Nephron progenitor cell (in vitro differentiated cells): ENCODE data around the gene P2RX4.
"Not testable (repeated sequence)": the region's sequence is repeated elsewhere in the genome, so short reads cannot be mapped to it uniquely, and the experiment has no call there.

Source experiments
- DNase-seq: peaks from one replicate; pipeline ENCODE4 v3.0.0; 2021
- H3K27ac Mint-ChIP-seq: 2 replicates; pipeline ENCODE4 v1.8.0; 2021; ENCODE audit warnings: mild to moderate bottlenecking, moderate library complexity, mixed read lengths
- H3K27me3 Mint-ChIP-seq: 2 replicates; pipeline ENCODE4 v1.8.0; 2021; ENCODE audit warnings: mild to moderate bottlenecking, low read depth, mixed read lengths; ENCODE audit not compliant: poor library complexity
- H3K36me3 Mint-ChIP-seq: 2 replicates; pipeline ENCODE4 v1.8.0; 2021; ENCODE audit warnings: low read depth, mixed read lengths
- H3K4me1 Mint-ChIP-seq: 2 replicates; pipeline ENCODE4 v1.8.0; 2021; ENCODE audit warnings: mixed read lengths
- H3K4me3 Mint-ChIP-seq: 2 replicates; pipeline ENCODE4 v1.8.0; 2021; ENCODE audit warnings: mild to moderate bottlenecking, moderate library complexity, mixed read lengths
- H3K9me3 Mint-ChIP-seq: 2 replicates; pipeline ENCODE4 v1.8.0; 2021; ENCODE audit warnings: mild to moderate bottlenecking, moderate library complexity, mixed read lengths
- CTCF ChIP-seq: fragments of 200-600 bp; sonication (generic); IDR thresholded peaks from 2 replicates; pipeline ENCODE4 v1.5.0; 2021; ENCODE audit warnings: antibody characterized with exemption

The P2RX4 gene

GRCh38 chr12:121209624-121210572 lies at the start of gene P2RX4:
Gene P2RX4, plus strand, starts transcription at chr12:121210129. Its CDS starts 36 bp downstream, at chr12:121210165.
- H3K27ac Mint-ChIP-seq, result peak within 1 kb of the TSS; percentile 90
- DNase-seq, result peak; percentile 88
- H3K27me3 Mint-ChIP-seq, result peaks cover 13% of the 10 kb centered on the region
- H3K36me3 Mint-ChIP-seq, result peaks cover 5% of the 10 kb centered on the region
- peak within 1 kb of the TSS; percentile 87 for H3K4me3 Mint-ChIP-seq
- H3K4me1 Mint-ChIP-seq, result peaks cover 8% of the 10 kb centered on the region
- TF ChIP-seq CTCF, result no peak
- H3K9me3 Mint-ChIP-seq, result no peaks in the 10 kb centered on the region

- H3K9me3 Mint-ChIP-seq, result peaks cover 5% of the 10 kb centered on the region
- H3K27me3 Mint-ChIP-seq, result peaks cover 27% of the 10 kb centered on the region
- no peaks in the 10 kb centered on the region for H3K36me3 Mint-ChIP-seq
- no peak for TF ChIP-seq CTCF
- H3K4me3 Mint-ChIP-seq, result no peak overlapping the region
- H3K27ac Mint-ChIP-seq, result no peak overlapping the region
- peaks cover 12% of the 10 kb centered on the region for H3K4me1 Mint-ChIP-seq
- no peak for DNase-seq
Observed at GRCh38 chr12:121162384-121162783, 47.5 kb upstream of the P2RX4 start.

- H3K9me3 Mint-ChIP-seq, result peaks cover 5% of the 10 kb centered on the region
- peaks cover 12% of the 10 kb centered on the region for H3K4me1 Mint-ChIP-seq
- H3K27me3 Mint-ChIP-seq, result peaks cover 28% of the 10 kb centered on the region
- TF ChIP-seq CTCF, result no peak
- H3K27ac Mint-ChIP-seq, result no peak overlapping the region
- no peaks in the 10 kb centered on the region for H3K36me3 Mint-ChIP-seq
- H3K4me3 Mint-ChIP-seq, result no peak overlapping the region
- no peak for DNase-seq
Observed at GRCh38 chr12:121162985-121163384, 46.9 kb upstream of the P2RX4 start.

GRCh38 chr12:121164839-121165238 lies 45.1 kb upstream of the P2RX4 start:
- H3K36me3 Mint-ChIP-seq, H3K27ac Mint-ChIP-seq: not testable (repeated sequence)
- peaks cover 24% of the 10 kb centered on the region for H3K27me3 Mint-ChIP-seq

GRCh38 chr12:121165316-121165715 lies 44.6 kb upstream of the P2RX4 start:
- H3K27me3 Mint-ChIP-seq, result peaks cover 20% of the 10 kb centered on the region
- no peak for TF ChIP-seq CTCF

More at GRCh38 chr12:121164839-121165238, 45.1 kb upstream of the P2RX4 start:
- H3K4me1 Mint-ChIP-seq, result peaks cover 12% of the 10 kb centered on the region
- H3K9me3 Mint-ChIP-seq, DNase-seq, H3K4me3 Mint-ChIP-seq: not testable (repeated sequence)

GRCh38 chr12:121166356-121166755 lies 43.6 kb upstream of the P2RX4 start:
- peaks cover 14% of the 10 kb centered on the region for H3K27me3 Mint-ChIP-seq
- peaks cover 24% of the 10 kb centered on the region for H3K4me1 Mint-ChIP-seq
- no peak overlapping the region for H3K27ac Mint-ChIP-seq
- H3K9me3 Mint-ChIP-seq, result no peaks in the 10 kb centered on the region
- no peaks in the 10 kb centered on the region for H3K36me3 Mint-ChIP-seq
- no peak overlapping the region for H3K4me3 Mint-ChIP-seq
- TF ChIP-seq CTCF, result no peak
- no peak for DNase-seq

More at GRCh38 chr12:121165316-121165715, 44.6 kb upstream of the P2RX4 start:
- Mint-ChIP-seq H3K9me3 (no peaks in the 10 kb centered on the region), H3K36me3 (no peaks in the 10 kb centered on the region), H3K4me1 (peaks cover 17% of the 10 kb centered on the region), H3K27ac (no peak overlapping the region), H3K4me3 (no peak overlapping the region)
- DNase-seq, result no peak
